GM23338 (cell line): ENCODE measurements around the gene ZNF555. TPM values are rescaled to one million over a fixed set of nuclear protein-coding genes. Genes with fewer than 3 reads are reported as not detected.

Experiments used
- ATAC-seq: fragments of 200-7000 bp; cut with Tn5 transposase; 3 replicates; pipeline ENCODE4 v1.9.1; 2020
- DNase-seq: peaks from one replicate; pipeline ENCODE4 v3.0.0-alpha.2; 2015; ENCODE audit warnings: low spot score
- H2AFZ ChIP-seq: fragments of 200-600 bp; sonication (generic); 2 replicates; pipeline ENCODE4 v1.8.0; 2016; ENCODE audit warnings: antibody characterized with exemption, mild to moderate bottlenecking, moderate library complexity
- H3F3A ChIP-seq: fragments of 200-600 bp; sonication (generic); replicated peaks from 2 replicates; pipeline ENCODE4 v1.8.0; 2017; ENCODE audit warnings: antibody characterized with exemption, mixed run types, low read depth
- H3K27ac ChIP-seq: fragments of 200-600 bp; sonication (generic); 2 replicates; pipeline ENCODE4 v1.6.1; 2016; ENCODE audit warnings: low read depth
- H3K27me3 ChIP-seq: fragments of 200-600 bp; sonication (generic); 2 replicates; pipeline ENCODE4 v1.8.0; 2016; ENCODE audit warnings: mild to moderate bottlenecking, mixed run types, moderate library complexity; ENCODE audit not compliant: insufficient read depth
- H3K36me3 ChIP-seq: fragments of 200-600 bp; sonication (generic); 2 replicates; pipeline ENCODE4 v1.8.0; 2016; ENCODE audit warnings: mild to moderate bottlenecking; ENCODE audit not compliant: insufficient read depth
- H3K4me1 ChIP-seq: fragments of 200-600 bp; sonication (generic); 2 replicates; pipeline ENCODE4 v1.8.0; 2016; ENCODE audit warnings: mild to moderate bottlenecking, moderate library complexity; ENCODE audit not compliant: insufficient read depth
- H3K4me2 ChIP-seq: fragments of 200-600 bp; sonication (generic); 2 replicates; pipeline ENCODE4 v1.7.1; 2017; ENCODE audit warnings: mixed run types
- H3K4me3 ChIP-seq: fragments of 200-600 bp; sonication (generic); 2 replicates; pipeline ENCODE4 v1.6.1; 2016; ENCODE audit warnings: mixed run types
- H3K79me2 ChIP-seq: fragments of 200-600 bp; sonication (generic); replicated peaks from 2 replicates; pipeline ENCODE4 v1.8.0; 2017; ENCODE audit warnings: mild to moderate bottlenecking; ENCODE audit not compliant: insufficient read depth
- H3K9me2 ChIP-seq: fragments of 200-600 bp; sonication (generic); 2 replicates; pipeline ENCODE4 v1.8.0; 2017; ENCODE audit not compliant: insufficient read depth
- H4K20me1 ChIP-seq: fragments of 200-600 bp; sonication (generic); replicated peaks from 2 replicates; pipeline ENCODE4 v1.8.0; 2017; ENCODE audit warnings: mild to moderate bottlenecking; ENCODE audit not compliant: insufficient read depth
- H3K27ac Mint-ChIP-seq: 2 replicates; pipeline ENCODE4 v1.8.0; 2020; ENCODE audit warnings: inconsistent platforms, mild to moderate bottlenecking, moderate library complexity, mixed read lengths
- H3K27me3 Mint-ChIP-seq: 3 replicates; pipeline ENCODE4 v1.8.0; 2022; ENCODE audit warnings: low read depth, mild to moderate bottlenecking, moderate library complexity, mixed read lengths, inconsistent platforms; ENCODE audit not compliant: insufficient read depth, poor library complexity
- H3K36me3 Mint-ChIP-seq: 3 replicates; pipeline ENCODE4 v1.8.0; 2021; ENCODE audit warnings: low read depth, mild to moderate bottlenecking, inconsistent platforms, moderate library complexity, mixed read lengths
- H3K4me1 Mint-ChIP-seq: 3 replicates; pipeline ENCODE4 v1.8.0; 2020; ENCODE audit warnings: mild to moderate bottlenecking, inconsistent platforms, mixed read lengths
- H3K4me3 Mint-ChIP-seq: 3 replicates; pipeline ENCODE4 v1.8.0; 2021; ENCODE audit warnings: moderate library complexity, mild to moderate bottlenecking, inconsistent platforms, mixed read lengths
- H3K9me3 Mint-ChIP-seq: 3 replicates; pipeline ENCODE4 v1.8.0; 2020; ENCODE audit warnings: moderate library complexity, mild to moderate bottlenecking, inconsistent platforms, mixed read lengths
- CREB1 ChIP-seq: fragments of 250-450 bp; sonication (Bioruptor Pico); IDR thresholded peaks from 2 replicates; pipeline ENCODE4 v1.5.0; 2020; ENCODE audit warnings: low read depth, mild to moderate bottlenecking, moderate library complexity
- CTCF ChIP-seq, 2 experiments: fragments of 200-600 bp in 1 of 2; sonication (generic) in 1 of 2; conservative IDR thresholded peaks; 2 replicates each; pipeline versions ENCODE4 v1.5.1 to v1.6.1; 2016 to 2017; ENCODE audit warnings: antibody characterized with exemption in 2 of 2, low read depth in 2 of 2, mild to moderate bottlenecking in 2 of 2, moderate library complexity in 1 of 2
- ETS1 ChIP-seq: IDR thresholded peaks from 2 replicates; pipeline ENCODE4 v1.6.1; 2016; ENCODE audit warnings: antibody characterized with exemption
- EZH2 ChIP-seq: fragments of 200-600 bp; sonication (generic); IDR thresholded peaks from one replicate; pipeline ENCODE4 v1.8.0; 2017; ENCODE audit warnings: antibody characterized with exemption, mild to moderate bottlenecking, low read depth; ENCODE audit not compliant: unreplicated experiment
- EZH2phosphoT487 ChIP-seq: fragments of 200-600 bp; sonication (generic); IDR thresholded peaks from one replicate; pipeline ENCODE4 v1.8.1; 2018; ENCODE audit warnings: antibody characterized with exemption; ENCODE audit not compliant: unreplicated experiment
- JUNB ChIP-seq: IDR thresholded peaks from one replicate; pipeline ENCODE4 v1.6.1; 2016; ENCODE audit warnings: antibody characterized with exemption; ENCODE audit not compliant: unreplicated experiment
- NANOG ChIP-seq: IDR thresholded peaks from 2 replicates; pipeline ENCODE4 v1.6.1; 2016; ENCODE audit warnings: antibody characterized with exemption, borderline replicate concordance
- POLR2AphosphoS5 ChIP-seq: IDR thresholded peaks from 2 replicates; pipeline ENCODE4 v1.6.1; 2016; ENCODE audit warnings: antibody characterized with exemption, low read depth
- REST ChIP-seq: IDR thresholded peaks from one replicate; pipeline ENCODE4 v1.6.1; 2018; ENCODE audit warnings: antibody characterized with exemption; ENCODE audit not compliant: unreplicated experiment
- STAT1 ChIP-seq: IDR thresholded peaks from one replicate; pipeline ENCODE4 v1.6.1; 2016; ENCODE audit warnings: antibody characterized with exemption; ENCODE audit not compliant: unreplicated experiment
- ZNF114 ChIP-seq: fragments of 250-450 bp; sonication (Bioruptor Pico); IDR thresholded peaks from 2 replicates; pipeline ENCODE4 v1.5.0; 2020; ENCODE audit warnings: mild to moderate bottlenecking, moderate library complexity
- ZNF331 ChIP-seq: fragments of 250-450 bp; sonication (Bioruptor Pico); IDR thresholded peaks from 2 replicates; pipeline ENCODE4 v1.5.0; 2020; ENCODE audit warnings: low read depth, mild to moderate bottlenecking, moderate library complexity
- ZNF462 ChIP-seq: fragments of 250-450 bp; sonication (Bioruptor Pico); IDR thresholded peaks from 2 replicates; pipeline ENCODE4 v1.5.0; 2020; ENCODE audit warnings: mild to moderate bottlenecking, moderate library complexity
- polyA plus RNA-seq: library from polyadenylated mRNA; unstranded; fragments of >200 nt; fragmentation: Nextera tagmentation; extraction: Ambion mirVana; gene quantifications from 2 replicates; pipeline ENCODE4 v1.2.1, GENCODE V29; 2016
- total RNA-seq: library from RNA; depleted of rRNA; stranded (reverse); fragments of >200 nt; shearing (Covaris generic); gene quantifications from 2 replicates; pipeline ENCODE4 v1.2.3, GENCODE V29; 2014

ZNF555 gene
- total and polyA plus RNA-seq, 2 experiments from 2014 or later = 3.5 to 7.5 TPM

GRCh38 chr19:2813235-2814160 is 27.8 kb upstream of the ZNF555 start:
- Histone ChIP-seq H3K79me2 (no peaks in the 10 kb centered on the region), H4K20me1 (no peaks in the 10 kb centered on the region), H3K27ac (no peak overlapping the region), H3K4me3 (no peak overlapping the region), H3K27me3 (no peaks in the 10 kb centered on the region), H3K4me2 (no peak overlapping the region), H3K4me1 (no peaks in the 10 kb centered on the region), H3F3A (no peaks in the 10 kb centered on the region), H2AFZ (no peak overlapping the region), H3K9me2 (no peaks in the 10 kb centered on the region), H3K36me3 (no peaks in the 10 kb centered on the region; the same call in 1 of the 2 replicates)
- Mint-ChIP-seq H3K4me1 (no peaks in the 10 kb centered on the region), H3K9me3 (no peaks in the 10 kb centered on the region; the same call in 2 of the 3 replicates), H3K36me3 (peaks cover 18% of the 10 kb centered on the region), H3K4me3 (no peak overlapping the region), H3K27ac (no peak overlapping the region), H3K27me3 (peaks cover 7% of the 10 kb centered on the region)
- TF ChIP-seq POLR2AphosphoS5 (no peak), CTCF (conservative IDR thresholded peaks at IDR 0.05; ENCODE audit: low read depth in 2 of 2) (no peak), EZH2phosphoT487 (no peak), NANOG (no peak), CREB1 (CRISPR knock-in tag) (no peak), ZNF331 (CRISPR knock-in tag) (no peak), EZH2 (no peak), ZNF114 (CRISPR knock-in tag) (no peak), REST (no peak), STAT1 (no peak), ETS1 (no peak), ZNF462 (CRISPR knock-in tag) (no peak), JUNB (no peak)
- ATAC-seq = no peak
- DNase-seq = no peak
